Upper lobe of left lung (tissue), 4 donors: ENCODE measurements around the gene OR6Y1.

Source experiments
- CTCF ChIP-seq, 6 experiments: fragments of 450-650 bp in 4 of 6; fragments of 200-600 bp in 2 of 6; sonication (generic) in 2 of 6; IDR thresholded peaks; one replicate each; pipeline ENCODE4 v1.5.1; 2016 to 2019; ENCODE audit warnings: antibody characterized with exemption in 6 of 6
- EP300 ChIP-seq, 4 donors: sonication (generic); formaldehyde crosslinking; IDR thresholded peaks; one replicate each; pipeline ENCODE4 v1.5.1; 2017; ENCODE audit warnings: antibody characterized with exemption in 4 of 4, control low read depth in 2 of 4
- POLR2A ChIP-seq, 4 donors: fragments of 450-650 bp; IDR thresholded peaks; one replicate each; pipeline ENCODE4 v1.5.1; 2016 to 2017; ENCODE audit warnings: antibody characterized with exemption in 4 of 4, mild to moderate bottlenecking in 2 of 4

- TF ChIP-seq EP300 (IDR thresholded peaks at IDR 0.05) (no peak), POLR2A (IDR thresholded peaks at IDR 0.05) (no peak), CTCF (IDR thresholded peaks at IDR 0.05) (no peak)
Observed at GRCh38 chr1:158577561-158577960, 23.4 kb upstream of the OR6Y1 start.
